ENCODE data around the gene LYZL4. TPM values are rescaled to one million over a fixed set of nuclear protein-coding genes. Genes with fewer than 3 reads are reported as not detected.

The LYZL4 gene
- total RNA-seq, 4 donors from 2014 or later = not detected

DNA sequence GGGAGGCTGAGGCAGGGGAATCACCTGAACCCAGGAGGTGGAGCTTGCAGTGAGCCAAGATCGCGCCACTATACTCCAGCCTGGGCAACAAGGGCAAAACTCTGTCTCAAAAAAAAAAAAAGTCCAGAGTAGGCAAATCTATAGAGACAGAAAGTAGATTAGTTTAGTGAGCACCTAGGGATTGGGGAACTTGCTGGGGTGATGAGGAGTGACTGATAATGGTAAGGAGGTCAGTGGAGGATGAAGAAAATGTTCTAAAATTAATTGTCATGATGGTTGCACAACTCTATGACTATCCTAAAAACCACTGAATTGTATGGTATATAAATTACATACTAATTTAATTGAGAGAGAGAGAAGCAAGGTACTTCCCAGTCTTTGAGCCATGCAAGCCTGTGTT is 27.8 kb upstream of the LYZL4 start:
- H3K9me3 ChIP-seq = peaks cover 0 to 5% (median 0%) of the 10 kb centered on the region in 4 donors
- DNase-seq (ENCODE audit: low spot score in 2 of 2) = no peak
- no peak overlapping the region for H3K27ac ChIP-seq
- H3K27me3 ChIP-seq = no peaks in the 10 kb centered on the region
- no peak for TF ChIP-seq CTCF (IDR thresholded peaks at IDR 0.05)
- 92 to 93% methylated on average over 2 of the region's 2 CpGs for WGBS, 2 donors
- H3K4me1 ChIP-seq = no peaks in the 10 kb centered on the region
- H3K4me3 ChIP-seq = no peak overlapping the region
- H3K36me3 ChIP-seq = no peaks in the 10 kb centered on the region

- WGBS, 2 donors = 78 to 80% methylated on average over 5 of the region's 5 CpGs
These were observed 24.5 kb upstream of the LYZL4 start for GRCh38 chr3:42434777-42435380.

GRCh38 chr3:42432485-42432884 is 22.1 kb upstream of the LYZL4 start:
- Histone ChIP-seq H3K27ac (no peak overlapping the region), H3K27me3 (no peaks in the 10 kb centered on the region), H3K36me3 (no peaks in the 10 kb centered on the region), H3K9me3 (peaks cover 0 to 20% (median 4%) of the 10 kb centered on the region in 4 donors), H3K4me3 (no peak overlapping the region), H3K4me1 (no peaks in the 10 kb centered on the region)
- 87 to 94% methylated on average over 2 of the region's 2 CpGs for WGBS, 2 donors
- no peak for DNase-seq (ENCODE audit: low spot score in 2 of 2)
- TF ChIP-seq CTCF (IDR thresholded peaks at IDR 0.05) (no peak), EP300 (IDR thresholded peaks at IDR 0.05) (no peak), POLR2A (IDR thresholded peaks at IDR 0.05) (no peak)

More at GRCh38 chr3:42434777-42435380, 24.5 kb upstream of the LYZL4 start:
- H3K4me1 ChIP-seq = no peaks in the 10 kb centered on the region
- no peaks in the 10 kb centered on the region for H3K27me3 ChIP-seq
- H3K36me3 ChIP-seq = no peaks in the 10 kb centered on the region
- no peak for DNase-seq (ENCODE audit: low spot score in 2 of 2)
- no peak overlapping the region for H3K27ac ChIP-seq
- peaks cover 0 to 20% (median 4%) of the 10 kb centered on the region in 4 donors for H3K9me3 ChIP-seq
- TF ChIP-seq CTCF (IDR thresholded peaks at IDR 0.05) (no peak), POLR2A (IDR thresholded peaks at IDR 0.05) (no peak), EP300 (IDR thresholded peaks at IDR 0.05) (no peak)
- H3K4me3 ChIP-seq = no peak overlapping the region

DNA sequence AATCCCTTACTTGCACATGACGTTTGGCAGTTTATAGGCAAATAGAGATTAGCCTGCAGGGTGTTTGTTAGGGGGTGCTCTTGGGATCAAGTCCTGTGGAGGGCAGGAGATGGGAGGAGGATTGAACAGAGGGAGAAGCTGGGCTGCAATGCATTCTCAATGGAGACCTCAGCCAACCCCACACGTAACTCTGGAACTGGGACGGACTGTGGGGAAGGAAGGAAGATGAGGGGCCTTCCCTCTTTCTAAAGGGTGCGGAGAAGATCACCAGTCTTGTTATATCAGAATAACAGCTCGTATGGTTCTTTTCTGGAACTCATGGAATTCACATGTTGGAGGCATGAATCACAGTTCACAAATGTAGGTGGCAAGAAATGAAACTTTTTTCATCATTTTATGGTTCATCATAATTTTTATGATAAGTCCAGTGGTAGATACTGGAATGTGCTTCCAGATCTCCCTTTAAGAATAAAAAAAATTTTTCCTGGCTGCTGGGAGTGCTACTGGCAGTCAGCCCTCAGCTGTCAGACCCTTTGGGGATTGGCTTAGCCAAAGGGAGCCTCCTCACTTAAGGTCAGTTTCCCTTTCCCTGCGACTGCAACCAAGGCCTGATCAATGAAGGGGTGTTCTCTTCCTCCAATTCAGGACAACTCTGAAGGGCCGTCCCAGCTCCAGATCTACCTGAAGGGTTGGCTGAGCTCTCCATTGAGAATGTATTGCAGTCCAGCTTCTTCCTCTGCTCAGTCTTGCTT is 20.5 kb upstream of the LYZL4 start:
- Histone ChIP-seq H3K27me3 (no peaks in the 10 kb centered on the region), H3K9me3 (peaks cover 0 to 20% (median 4%) of the 10 kb centered on the region in 4 donors), H3K36me3 (no peaks in the 10 kb centered on the region), H3K4me3 (no peak overlapping the region), H3K4me1 (no peaks in the 10 kb centered on the region), H3K27ac (no peak overlapping the region)
- DNase-seq (ENCODE audit: low spot score in 2 of 2) = no peak
- WGBS, 2 donors = 50 to 56% methylated on average over 7 of the region's 7 CpGs
- TF ChIP-seq CTCF (IDR thresholded peaks at IDR 0.05) (no peak), POLR2A (IDR thresholded peaks at IDR 0.05) (no peak), EP300 (IDR thresholded peaks at IDR 0.05) (no peak)

GRCh38 chr3:42428830-42429229 is 18.4 kb upstream of the LYZL4 start:
- TF ChIP-seq POLR2A (IDR thresholded peaks at IDR 0.05) (no peak), EP300 (IDR thresholded peaks at IDR 0.05) (no peak), CTCF (IDR thresholded peaks at IDR 0.05) (no peak)
- Histone ChIP-seq H3K4me1 (no peaks in the 10 kb centered on the region), H3K4me3 (no peak overlapping the region), H3K36me3 (no peaks in the 10 kb centered on the region), H3K9me3 (peaks cover 0 to 20% (median 4%) of the 10 kb centered on the region in 4 donors), H3K27me3 (no peaks in the 10 kb centered on the region), H3K27ac (no peak overlapping the region)
- 29 to 40% methylated on average over 2 of the region's 2 CpGs for WGBS, 2 donors
- no peak for DNase-seq (ENCODE audit: low spot score in 2 of 2)

All from tibial nerve (tissue), 4 donors.